GM23338 (cell line): ENCODE results near the gene DDX20.

Experiments used
- CREB1 ChIP-seq: fragments of 250-450 bp; sonication (Bioruptor Pico); IDR thresholded peaks from 2 replicates; pipeline ENCODE4 v1.5.0; 2020; ENCODE audit warnings: low read depth, mild to moderate bottlenecking, moderate library complexity
- EZH2 ChIP-seq: fragments of 200-600 bp; sonication (generic); IDR thresholded peaks from one replicate; pipeline ENCODE4 v1.8.0; 2017; ENCODE audit warnings: antibody characterized with exemption, mild to moderate bottlenecking, low read depth; ENCODE audit not compliant: unreplicated experiment
- EZH2phosphoT487 ChIP-seq: fragments of 200-600 bp; sonication (generic); IDR thresholded peaks from one replicate; pipeline ENCODE4 v1.8.1; 2018; ENCODE audit warnings: antibody characterized with exemption; ENCODE audit not compliant: unreplicated experiment
- JUNB ChIP-seq: IDR thresholded peaks from one replicate; pipeline ENCODE4 v1.6.1; 2016; ENCODE audit warnings: antibody characterized with exemption; ENCODE audit not compliant: unreplicated experiment
- NANOG ChIP-seq: IDR thresholded peaks from 2 replicates; pipeline ENCODE4 v1.6.1; 2016; ENCODE audit warnings: antibody characterized with exemption, borderline replicate concordance
- POLR2AphosphoS5 ChIP-seq: IDR thresholded peaks from 2 replicates; pipeline ENCODE4 v1.6.1; 2016; ENCODE audit warnings: antibody characterized with exemption, low read depth
- STAT1 ChIP-seq: IDR thresholded peaks from one replicate; pipeline ENCODE4 v1.6.1; 2016; ENCODE audit warnings: antibody characterized with exemption; ENCODE audit not compliant: unreplicated experiment
- ZNF114 ChIP-seq: fragments of 250-450 bp; sonication (Bioruptor Pico); IDR thresholded peaks from 2 replicates; pipeline ENCODE4 v1.5.0; 2020; ENCODE audit warnings: mild to moderate bottlenecking, moderate library complexity
- ZNF331 ChIP-seq: fragments of 250-450 bp; sonication (Bioruptor Pico); IDR thresholded peaks from 2 replicates; pipeline ENCODE4 v1.5.0; 2020; ENCODE audit warnings: low read depth, mild to moderate bottlenecking, moderate library complexity
- TF ChIP-seq, protein P1 (sequence below), 2 experiments: fragments of 200-600 bp in 1 of 2; sonication (generic) in 1 of 2; conservative IDR thresholded peaks; 2 replicates each; pipeline versions ENCODE4 v1.5.1 to v1.6.1; 2016 to 2017; ENCODE audit warnings: antibody characterized with exemption in 2 of 2, low read depth in 2 of 2, mild to moderate bottlenecking in 2 of 2, moderate library complexity in 1 of 2
- TF ChIP-seq, protein P2 (sequence below): IDR thresholded peaks from one replicate; pipeline ENCODE4 v1.6.1; 2018; ENCODE audit warnings: antibody characterized with exemption; ENCODE audit not compliant: unreplicated experiment
- TF ChIP-seq, protein P3 (sequence below): fragments of 250-450 bp; sonication (Bioruptor Pico); IDR thresholded peaks from 2 replicates; pipeline ENCODE4 v1.5.0; 2020; ENCODE audit warnings: mild to moderate bottlenecking, moderate library complexity
- TF ChIP-seq, protein P4 (sequence below): IDR thresholded peaks from 2 replicates; pipeline ENCODE4 v1.6.1; 2016; ENCODE audit warnings: antibody characterized with exemption

DNA sequence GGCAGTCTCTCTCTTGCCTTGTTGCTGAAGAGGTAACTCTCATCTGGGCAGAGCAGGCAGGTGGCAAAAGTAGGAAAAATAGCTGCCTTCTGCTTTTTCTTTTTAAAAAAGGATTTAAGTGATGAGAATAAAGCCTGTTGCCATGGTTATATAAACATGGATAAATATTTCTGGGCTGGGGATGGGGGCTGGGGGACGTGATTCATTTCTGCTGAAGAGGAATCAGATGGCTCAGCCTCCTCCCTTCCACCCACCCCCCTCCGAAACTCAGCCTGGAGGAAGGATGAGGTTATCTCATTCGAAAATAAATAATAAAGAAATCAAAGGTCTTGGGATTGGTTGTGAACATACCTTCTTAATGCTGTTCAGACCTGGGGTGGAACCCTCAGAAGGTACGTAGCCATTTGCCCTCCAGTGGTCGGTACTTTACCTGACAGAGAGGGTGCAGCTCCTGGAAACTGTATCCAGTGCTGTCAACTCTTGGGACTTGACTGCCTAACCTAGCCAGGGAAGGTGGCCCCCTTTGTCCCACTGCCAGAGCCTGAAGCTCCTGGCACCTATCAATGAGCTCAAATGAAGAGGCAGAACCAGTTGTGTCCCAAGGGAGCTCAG is 12.7 kb upstream of the DDX20 start:
- TF ChIP-seq, protein P1, sequence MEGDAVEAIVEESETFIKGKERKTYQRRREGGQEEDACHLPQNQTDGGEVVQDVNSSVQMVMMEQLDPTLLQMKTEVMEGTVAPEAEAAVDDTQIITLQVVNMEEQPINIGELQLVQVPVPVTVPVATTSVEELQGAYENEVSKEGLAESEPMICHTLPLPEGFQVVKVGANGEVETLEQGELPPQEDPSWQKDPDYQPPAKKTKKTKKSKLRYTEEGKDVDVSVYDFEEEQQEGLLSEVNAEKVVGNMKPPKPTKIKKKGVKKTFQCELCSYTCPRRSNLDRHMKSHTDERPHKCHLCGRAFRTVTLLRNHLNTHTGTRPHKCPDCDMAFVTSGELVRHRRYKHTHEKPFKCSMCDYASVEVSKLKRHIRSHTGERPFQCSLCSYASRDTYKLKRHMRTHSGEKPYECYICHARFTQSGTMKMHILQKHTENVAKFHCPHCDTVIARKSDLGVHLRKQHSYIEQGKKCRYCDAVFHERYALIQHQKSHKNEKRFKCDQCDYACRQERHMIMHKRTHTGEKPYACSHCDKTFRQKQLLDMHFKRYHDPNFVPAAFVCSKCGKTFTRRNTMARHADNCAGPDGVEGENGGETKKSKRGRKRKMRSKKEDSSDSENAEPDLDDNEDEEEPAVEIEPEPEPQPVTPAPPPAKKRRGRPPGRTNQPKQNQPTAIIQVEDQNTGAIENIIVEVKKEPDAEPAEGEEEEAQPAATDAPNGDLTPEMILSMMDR (conservative IDR thresholded peaks at IDR 0.05; ENCODE audit: low read depth in 2 of 2): peak in 1 of 2 experiments; percentile 16; a peak in 1 of 4 replicates
- TF ChIP-seq EZH2: no peak
- TF ChIP-seq POLR2AphosphoS5: no peak
- no peak for TF ChIP-seq NANOG
- TF ChIP-seq EZH2phosphoT487: no peak
- TF ChIP-seq, protein P2, sequence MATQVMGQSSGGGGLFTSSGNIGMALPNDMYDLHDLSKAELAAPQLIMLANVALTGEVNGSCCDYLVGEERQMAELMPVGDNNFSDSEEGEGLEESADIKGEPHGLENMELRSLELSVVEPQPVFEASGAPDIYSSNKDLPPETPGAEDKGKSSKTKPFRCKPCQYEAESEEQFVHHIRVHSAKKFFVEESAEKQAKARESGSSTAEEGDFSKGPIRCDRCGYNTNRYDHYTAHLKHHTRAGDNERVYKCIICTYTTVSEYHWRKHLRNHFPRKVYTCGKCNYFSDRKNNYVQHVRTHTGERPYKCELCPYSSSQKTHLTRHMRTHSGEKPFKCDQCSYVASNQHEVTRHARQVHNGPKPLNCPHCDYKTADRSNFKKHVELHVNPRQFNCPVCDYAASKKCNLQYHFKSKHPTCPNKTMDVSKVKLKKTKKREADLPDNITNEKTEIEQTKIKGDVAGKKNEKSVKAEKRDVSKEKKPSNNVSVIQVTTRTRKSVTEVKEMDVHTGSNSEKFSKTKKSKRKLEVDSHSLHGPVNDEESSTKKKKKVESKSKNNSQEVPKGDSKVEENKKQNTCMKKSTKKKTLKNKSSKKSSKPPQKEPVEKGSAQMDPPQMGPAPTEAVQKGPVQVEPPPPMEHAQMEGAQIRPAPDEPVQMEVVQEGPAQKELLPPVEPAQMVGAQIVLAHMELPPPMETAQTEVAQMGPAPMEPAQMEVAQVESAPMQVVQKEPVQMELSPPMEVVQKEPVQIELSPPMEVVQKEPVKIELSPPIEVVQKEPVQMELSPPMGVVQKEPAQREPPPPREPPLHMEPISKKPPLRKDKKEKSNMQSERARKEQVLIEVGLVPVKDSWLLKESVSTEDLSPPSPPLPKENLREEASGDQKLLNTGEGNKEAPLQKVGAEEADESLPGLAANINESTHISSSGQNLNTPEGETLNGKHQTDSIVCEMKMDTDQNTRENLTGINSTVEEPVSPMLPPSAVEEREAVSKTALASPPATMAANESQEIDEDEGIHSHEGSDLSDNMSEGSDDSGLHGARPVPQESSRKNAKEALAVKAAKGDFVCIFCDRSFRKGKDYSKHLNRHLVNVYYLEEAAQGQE: no peak
- TF ChIP-seq STAT1: no peak
- TF ChIP-seq CREB1 (CRISPR knock-in tag): no peak
- TF ChIP-seq ZNF114 (CRISPR knock-in tag): no peak
- no peak for TF ChIP-seq JUNB
- TF ChIP-seq, protein P3, sequence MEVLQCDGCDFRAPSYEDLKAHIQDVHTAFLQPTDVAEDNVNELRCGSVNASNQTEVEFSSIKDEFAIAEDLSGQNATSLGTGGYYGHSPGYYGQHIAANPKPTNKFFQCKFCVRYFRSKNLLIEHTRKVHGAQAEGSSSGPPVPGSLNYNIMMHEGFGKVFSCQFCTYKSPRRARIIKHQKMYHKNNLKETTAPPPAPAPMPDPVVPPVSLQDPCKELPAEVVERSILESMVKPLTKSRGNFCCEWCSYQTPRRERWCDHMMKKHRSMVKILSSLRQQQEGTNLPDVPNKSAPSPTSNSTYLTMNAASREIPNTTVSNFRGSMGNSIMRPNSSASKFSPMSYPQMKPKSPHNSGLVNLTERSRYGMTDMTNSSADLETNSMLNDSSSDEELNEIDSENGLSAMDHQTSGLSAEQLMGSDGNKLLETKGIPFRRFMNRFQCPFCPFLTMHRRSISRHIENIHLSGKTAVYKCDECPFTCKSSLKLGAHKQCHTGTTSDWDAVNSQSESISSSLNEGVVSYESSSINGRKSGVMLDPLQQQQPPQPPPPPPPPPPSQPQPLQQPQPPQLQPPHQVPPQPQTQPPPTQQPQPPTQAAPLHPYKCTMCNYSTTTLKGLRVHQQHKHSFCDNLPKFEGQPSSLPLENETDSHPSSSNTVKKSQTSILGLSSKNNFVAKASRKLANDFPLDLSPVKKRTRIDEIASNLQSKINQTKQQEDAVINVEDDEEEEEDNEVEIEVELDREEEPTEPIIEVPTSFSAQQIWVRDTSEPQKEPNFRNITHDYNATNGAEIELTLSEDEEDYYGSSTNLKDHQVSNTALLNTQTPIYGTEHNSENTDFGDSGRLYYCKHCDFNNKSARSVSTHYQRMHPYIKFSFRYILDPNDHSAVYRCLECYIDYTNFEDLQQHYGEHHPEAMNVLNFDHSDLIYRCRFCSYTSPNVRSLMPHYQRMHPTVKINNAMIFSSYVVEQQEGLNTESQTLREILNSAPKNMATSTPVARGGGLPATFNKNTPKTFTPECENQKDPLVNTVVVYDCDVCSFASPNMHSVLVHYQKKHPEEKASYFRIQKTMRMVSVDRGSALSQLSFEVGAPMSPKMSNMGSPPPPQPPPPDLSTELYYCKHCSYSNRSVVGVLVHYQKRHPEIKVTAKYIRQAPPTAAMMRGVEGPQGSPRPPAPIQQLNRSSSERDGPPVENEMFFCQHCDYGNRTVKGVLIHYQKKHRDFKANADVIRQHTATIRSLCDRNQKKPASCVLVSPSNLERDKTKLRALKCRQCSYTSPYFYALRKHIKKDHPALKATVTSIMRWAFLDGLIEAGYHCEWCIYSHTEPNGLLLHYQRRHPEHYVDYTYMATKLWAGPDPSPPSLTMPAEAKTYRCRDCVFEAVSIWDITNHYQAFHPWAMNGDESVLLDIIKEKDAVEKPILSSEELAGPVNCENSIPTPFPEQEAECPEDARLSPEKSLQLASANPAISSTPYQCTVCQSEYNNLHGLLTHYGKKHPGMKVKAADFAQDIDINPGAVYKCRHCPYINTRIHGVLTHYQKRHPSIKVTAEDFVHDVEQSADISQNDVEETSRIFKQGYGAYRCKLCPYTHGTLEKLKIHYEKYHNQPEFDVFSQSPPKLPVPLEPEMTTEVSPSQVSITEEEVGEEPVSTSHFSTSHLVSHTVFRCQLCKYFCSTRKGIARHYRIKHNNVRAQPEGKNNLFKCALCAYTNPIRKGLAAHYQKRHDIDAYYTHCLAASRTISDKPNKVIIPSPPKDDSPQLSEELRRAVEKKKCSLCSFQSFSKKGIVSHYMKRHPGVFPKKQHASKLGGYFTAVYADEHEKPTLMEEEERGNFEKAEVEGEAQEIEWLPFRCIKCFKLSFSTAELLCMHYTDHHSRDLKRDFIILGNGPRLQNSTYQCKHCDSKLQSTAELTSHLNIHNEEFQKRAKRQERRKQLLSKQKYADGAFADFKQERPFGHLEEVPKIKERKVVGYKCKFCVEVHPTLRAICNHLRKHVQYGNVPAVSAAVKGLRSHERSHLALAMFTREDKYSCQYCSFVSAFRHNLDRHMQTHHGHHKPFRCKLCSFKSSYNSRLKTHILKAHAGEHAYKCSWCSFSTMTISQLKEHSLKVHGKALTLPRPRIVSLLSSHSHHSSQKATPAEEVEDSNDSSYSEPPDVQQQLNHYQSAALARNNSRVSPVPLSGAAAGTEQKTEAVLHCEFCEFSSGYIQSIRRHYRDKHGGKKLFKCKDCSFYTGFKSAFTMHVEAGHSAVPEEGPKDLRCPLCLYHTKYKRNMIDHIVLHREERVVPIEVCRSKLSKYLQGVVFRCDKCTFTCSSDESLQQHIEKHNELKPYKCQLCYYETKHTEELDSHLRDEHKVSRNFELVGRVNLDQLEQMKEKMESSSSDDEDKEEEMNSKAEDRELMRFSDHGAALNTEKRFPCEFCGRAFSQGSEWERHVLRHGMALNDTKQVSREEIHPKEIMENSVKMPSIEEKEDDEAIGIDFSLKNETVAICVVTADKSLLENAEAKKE (CRISPR knock-in tag): no peak
- TF ChIP-seq ZNF331 (CRISPR knock-in tag): no peak
- TF ChIP-seq, protein P4, sequence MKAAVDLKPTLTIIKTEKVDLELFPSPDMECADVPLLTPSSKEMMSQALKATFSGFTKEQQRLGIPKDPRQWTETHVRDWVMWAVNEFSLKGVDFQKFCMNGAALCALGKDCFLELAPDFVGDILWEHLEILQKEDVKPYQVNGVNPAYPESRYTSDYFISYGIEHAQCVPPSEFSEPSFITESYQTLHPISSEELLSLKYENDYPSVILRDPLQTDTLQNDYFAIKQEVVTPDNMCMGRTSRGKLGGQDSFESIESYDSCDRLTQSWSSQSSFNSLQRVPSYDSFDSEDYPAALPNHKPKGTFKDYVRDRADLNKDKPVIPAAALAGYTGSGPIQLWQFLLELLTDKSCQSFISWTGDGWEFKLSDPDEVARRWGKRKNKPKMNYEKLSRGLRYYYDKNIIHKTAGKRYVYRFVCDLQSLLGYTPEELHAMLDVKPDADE: no peak
